Endothelial cell of umbilical vein (primary cell): ENCODE measurements around the gene IGSF3.

ENCODE experiments used
- CTCF ChIP-seq, 2 donors: IDR thresholded peaks; 1 replicate in 1 of 2; 2 replicates in 1 of 2; pipeline ENCODE4 v1.5.1; 2011; ENCODE audit warnings: low read length in 2 of 2, mild to moderate bottlenecking in 2 of 2, moderate library complexity in 2 of 2, control low read depth in 1 of 2, inconsistent platforms in 1 of 2, low read depth in 1 of 2; ENCODE audit not compliant: insufficient read depth in 1 of 2; ENCODE audit errors: extremely low read depth in 1 of 2
- MAX ChIP-seq: IDR thresholded peaks from 2 replicates; pipeline ENCODE4 v1.6.1; 2011; ENCODE audit not compliant: insufficient read depth, insufficient read length
- MYC ChIP-seq: IDR thresholded peaks from one replicate; pipeline ENCODE4 v1.6.1; 2011; ENCODE audit warnings: mild to moderate bottlenecking, low read depth, low read length

GRCh38 chr1:116677474-116678062, 10.0 kb upstream of the IGSF3 start:
- TF ChIP-seq CTCF (IDR thresholded peaks at IDR 0.05; ENCODE audit: extremely low read depth in 1 of 2, insufficient read depth in 1 of 2, low read depth in 1 of 2, low read length in 2 of 2) (no peak), MYC (no peak), MAX (no peak)
